Stimulated activated CD4-positive, alpha-beta T cell treated with anti-CD3 and anti-CD28 coated beads, Interleukin-15, amount 100 ng/mL, for 48 hours (primary cell): ENCODE results near the gene ACCSL.
A peak's percentile ranks its signal among the peaks of the same experiment; 100 is the strongest.

Experiments used
- DNase-seq, 2 donors: peaks; one replicate each; pipeline ENCODE4 v3.0.0-alpha.2; 2020; ENCODE audit warnings: low read depth in 2 of 2

Gene ACCSL

GRCh38 chr11:44058275-44058674, 10.5 kb downstream of the ACCSL start:
- DNase-seq: no peak

GRCh38 chr11:44065161-44065661, 17.4 kb downstream of the ACCSL start:
- DNase-seq: no peak

GRCh38 chr11:44065841-44066731, 18.3 kb downstream of the ACCSL start, which contains the start of gene ACCS:
Gene ACCS (plus strand): TSS chr11:44066270. CDS start chr11:44067628, 1,358 bp downstream.
- peak; percentile 75 to 78 for DNase-seq

GRCh38 chr11:44066732-44067141, 19.0 kb downstream of the ACCSL start:
- no peak for DNase-seq

GRCh38 chr11:44067266-44067665, 19.5 kb downstream of the ACCSL start:
- no peak for DNase-seq

GRCh38 chr11:44068180-44068579, 20.4 kb downstream of the ACCSL start:
- DNase-seq: no peak

- DNase-seq: no peak
Observed at GRCh38 chr11:44071157-44071556, 23.4 kb downstream of the ACCSL start.

- no peak for DNase-seq
Observed at GRCh38 chr11:44072757-44073658, 25.2 kb downstream of the ACCSL start.

- no peak for DNase-seq
Observed at GRCh38 chr11:44078794-44079193, 31.0 kb downstream of the ACCSL start.

- no peak for DNase-seq
Observed at GRCh38 chr11:44079376-44079775, 31.6 kb downstream of the ACCSL start.

- DNase-seq: no peak
Observed at GRCh38 chr11:44080951-44081350, 33.2 kb downstream of the ACCSL start.

- DNase-seq: no peak
Observed at GRCh38 chr11:44082645-44083044, 34.9 kb downstream of the ACCSL start.

- DNase-seq: no peak
Observed at GRCh38 chr11:44083433-44083832, 35.7 kb downstream of the ACCSL start.

GRCh38 chr11:44083906-44084305, 36.1 kb downstream of the ACCSL start:
- DNase-seq: no peak

- DNase-seq: no peak
Observed at GRCh38 chr11:44085330-44085729, 37.5 kb downstream of the ACCSL start.

- DNase-seq: no peak
Observed at GRCh38 chr11:44088377-44088776, 40.6 kb downstream of the ACCSL start.

GRCh38 chr11:44088871-44089270, 41.1 kb downstream of the ACCSL start:
- no peak for DNase-seq

GRCh38 chr11:44090539-44090938, 42.8 kb downstream of the ACCSL start:
- no peak for DNase-seq

GRCh38 chr11:44094260-44094868, 46.6 kb downstream of the ACCSL start:
- DNase-seq: peak; percentile 55 to 78

- peak; percentile 71 to 75 for DNase-seq
Observed at GRCh38 chr11:44095506-44096359, 48.0 kb downstream of the ACCSL start, which contains the start of gene EXT2. Gene EXT2 (plus strand): TSS chr11:44095678. CDS start chr11:44107713, 12,035 bp downstream.
